ENCODE results near the gene GLS.

DNA sequence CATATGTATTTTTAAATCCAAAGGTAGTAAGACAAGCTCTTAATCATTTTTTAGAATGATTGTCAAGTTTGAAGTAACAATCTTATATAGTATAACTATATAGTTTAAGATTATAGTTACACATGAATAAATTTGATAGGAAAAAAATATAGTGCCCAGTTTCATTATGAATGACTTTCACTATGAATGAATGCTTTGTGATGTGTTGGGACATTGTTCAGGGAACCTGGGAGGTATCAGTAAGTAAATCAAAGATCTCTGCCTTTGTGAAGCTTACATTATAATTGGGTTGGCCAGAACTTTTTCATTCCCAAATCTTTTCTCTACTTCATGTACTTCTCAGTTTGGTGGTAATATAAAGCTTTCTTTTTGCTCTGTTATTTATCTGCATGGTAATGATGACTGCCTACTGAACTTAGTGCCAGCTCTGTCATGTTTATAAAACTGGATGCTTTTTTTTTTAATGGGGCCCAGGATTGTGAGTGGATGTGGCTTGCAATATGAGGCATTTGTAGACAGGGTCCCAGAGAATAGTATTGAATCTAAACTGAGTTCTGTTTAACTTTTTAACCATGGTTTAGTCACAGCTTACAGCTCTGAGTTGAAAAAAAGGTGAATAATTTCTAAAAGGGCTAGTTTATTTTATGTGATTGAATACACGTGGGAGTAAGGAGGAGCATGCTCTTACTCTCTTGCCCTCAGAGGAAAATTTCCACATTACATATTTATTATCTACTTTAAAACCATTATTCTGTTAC lies 23.3 kb downstream of the GLS start:
- TF ChIP-seq, protein P1, sequence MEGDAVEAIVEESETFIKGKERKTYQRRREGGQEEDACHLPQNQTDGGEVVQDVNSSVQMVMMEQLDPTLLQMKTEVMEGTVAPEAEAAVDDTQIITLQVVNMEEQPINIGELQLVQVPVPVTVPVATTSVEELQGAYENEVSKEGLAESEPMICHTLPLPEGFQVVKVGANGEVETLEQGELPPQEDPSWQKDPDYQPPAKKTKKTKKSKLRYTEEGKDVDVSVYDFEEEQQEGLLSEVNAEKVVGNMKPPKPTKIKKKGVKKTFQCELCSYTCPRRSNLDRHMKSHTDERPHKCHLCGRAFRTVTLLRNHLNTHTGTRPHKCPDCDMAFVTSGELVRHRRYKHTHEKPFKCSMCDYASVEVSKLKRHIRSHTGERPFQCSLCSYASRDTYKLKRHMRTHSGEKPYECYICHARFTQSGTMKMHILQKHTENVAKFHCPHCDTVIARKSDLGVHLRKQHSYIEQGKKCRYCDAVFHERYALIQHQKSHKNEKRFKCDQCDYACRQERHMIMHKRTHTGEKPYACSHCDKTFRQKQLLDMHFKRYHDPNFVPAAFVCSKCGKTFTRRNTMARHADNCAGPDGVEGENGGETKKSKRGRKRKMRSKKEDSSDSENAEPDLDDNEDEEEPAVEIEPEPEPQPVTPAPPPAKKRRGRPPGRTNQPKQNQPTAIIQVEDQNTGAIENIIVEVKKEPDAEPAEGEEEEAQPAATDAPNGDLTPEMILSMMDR (IDR thresholded peaks at IDR 0.05; ENCODE audit: extremely low read depth in 1 of 2, insufficient read depth in 1 of 2, low read depth in 1 of 2, low read length in 2 of 2) = no peak
- TF ChIP-seq POLR2A (IDR thresholded peaks at IDR 0.05; ENCODE audit: low read depth, low read length) (no peak), JUN (IDR thresholded peaks at IDR 0.05; ENCODE audit: borderline replicate concordance, insufficient read depth, insufficient read length, low read depth) (no peak), EZH2 (IDR thresholded peaks at IDR 0.05; ENCODE audit: borderline replicate concordance, low read depth, low read length, severe bottlenecking) (no peak), MYC (IDR thresholded peaks at IDR 0.05; ENCODE audit: low read depth, low read length) (no peak), FOS (IDR thresholded peaks at IDR 0.05; ENCODE audit: borderline replicate concordance, insufficient read depth, low read length) (no peak)
- TF ChIP-seq, protein P2, sequence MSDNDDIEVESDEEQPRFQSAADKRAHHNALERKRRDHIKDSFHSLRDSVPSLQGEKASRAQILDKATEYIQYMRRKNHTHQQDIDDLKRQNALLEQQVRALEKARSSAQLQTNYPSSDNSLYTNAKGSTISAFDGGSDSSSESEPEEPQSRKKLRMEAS (IDR thresholded peaks at IDR 0.05; ENCODE audit: insufficient read depth, insufficient read length) = no peak

All from endothelial cell of umbilical vein (primary cell).